Testis (tissue), 3 donors: ENCODE results near the gene RNF113A. TPM values are rescaled to one million over a fixed set of nuclear protein-coding genes. Genes with fewer than 3 reads are reported as not detected.
"Not testable (repeated sequence)": the region's sequence is repeated elsewhere in the genome, so short reads cannot be mapped to it uniquely, and the experiment has no call there.

Experiments used
- DNase-seq: peaks from one replicate; pipeline ENCODE4 v3.0.0-alpha.2; 2019
- H3K27ac ChIP-seq, 2 donors: fragments of 200-600 bp; sonication (generic); one replicate each; pipeline ENCODE4 v1.5.1; 2019
- H3K27me3 ChIP-seq: fragments of 200-600 bp; sonication (generic); one replicate; pipeline ENCODE4 v1.5.1; 2019
- H3K36me3 ChIP-seq: fragments of 200-600 bp; sonication (generic); one replicate; pipeline ENCODE4 v1.5.1; 2017; ENCODE audit warnings: low read depth; ENCODE audit errors: missing control alignments
- H3K4me1 ChIP-seq: fragments of 200-600 bp; sonication (generic); one replicate; pipeline ENCODE4 v1.5.1; 2019
- H3K4me3 ChIP-seq, 2 donors: fragments of 200-600 bp; sonication (generic); one replicate each; pipeline ENCODE4 v1.5.1; 2017 to 2019
- H3K9me3 ChIP-seq: fragments of 200-600 bp; sonication (generic); one replicate; pipeline ENCODE4 v1.5.1; 2017
- CTCF ChIP-seq, 3 experiments: fragments of 450-650 bp in 2 of 3; fragments of 200-600 bp in 1 of 3; sonication (generic) in 1 of 3; IDR thresholded peaks; one replicate each; pipeline ENCODE4 v1.5.1; 2016 to 2019; ENCODE audit warnings: antibody characterized with exemption in 3 of 3, mild to moderate bottlenecking in 2 of 3, moderate library complexity in 1 of 3
- POLR2A ChIP-seq: fragments of 450-650 bp; IDR thresholded peaks from one replicate; pipeline ENCODE4 v1.6.1; 2017; ENCODE audit warnings: antibody characterized with exemption, mild to moderate bottlenecking, moderate library complexity
- WGBS, 2 donors: methylation state at CpG; one replicate each; pipeline ENCODE4 v1.1.5; 2018; 5-methylcytosine and 5-hydroxymethylcytosine counted together
- intact Hi-C: fragments of 100-400 bp; cut with DNase I; formaldehyde crosslinking; loops from one replicate; pipeline ENCODE4 v1.15.1; 2023; ENCODE audit warnings: low total_unique reads
- polyA plus RNA-seq: library from polyadenylated mRNA; stranded (reverse); fragments of 350-450 nt; fragmentation: Illumina TruSeq; extraction: RNeasy Lipid Tissue Mini Kit (QIAGEN cat#74804); gene quantifications from one replicate; pipeline ENCODE4 v1.2.3, GENCODE V29; 2014; ENCODE audit warnings: low read depth, low replicate concordance; ENCODE audit not compliant: insufficient read depth
- total RNA-seq, 2 donors: library from RNA; depleted of rRNA; stranded (reverse); fragments of >200 nt; gene quantifications; one replicate each; pipeline ENCODE4 v1.2.3, GENCODE V29; 2016

The RNF113A gene
- total and polyA plus RNA-seq, 3 donors from 2014 or later = 7.8 to 12.7 (median 8.8) TPM

GRCh38 chrX:119900976-119901375, 29.4 kb upstream of the RNF113A start:
- H3K27me3 ChIP-seq = no peaks in the 10 kb centered on the region
- H3K4me3 ChIP-seq = no peak overlapping the region
- H3K4me1 ChIP-seq = no peaks in the 10 kb centered on the region
- no peaks in the 10 kb centered on the region for H3K9me3 ChIP-seq
- no peak overlapping the region for H3K27ac ChIP-seq
- H3K36me3 ChIP-seq = no peaks in the 10 kb centered on the region
- WGBS, 2 donors = 62 to 80% methylated on average over 1 of the region's 1 CpG
- DNase-seq = no peak
- no peak for TF ChIP-seq CTCF (IDR thresholded peaks at IDR 0.05)
- TF ChIP-seq POLR2A = no peak
- intact Hi-C loops = no loop called here

- no peaks in the 10 kb centered on the region for H3K27me3 ChIP-seq
- H3K36me3 ChIP-seq = no peaks in the 10 kb centered on the region
- WGBS, 2 donors = 43 to 45% methylated on average over 2 of the region's 2 CpGs
- H3K9me3 ChIP-seq = no peaks in the 10 kb centered on the region
- H3K4me1 ChIP-seq = no peaks in the 10 kb centered on the region
- H3K4me3 ChIP-seq = no peak overlapping the region
- no peak for DNase-seq
- TF ChIP-seq CTCF (IDR thresholded peaks at IDR 0.05) (no peak), POLR2A (no peak)
- intact Hi-C loops = no loop called here
- H3K27ac ChIP-seq = no peak overlapping the region
Measured at GRCh38 chrX:119899125-119899524, 27.6 kb upstream of the RNF113A start.

- Histone ChIP-seq H3K27me3 (no peaks in the 10 kb centered on the region), H3K4me1 (no peaks in the 10 kb centered on the region), H3K9me3 (no peaks in the 10 kb centered on the region), H3K4me3 (no peak within 1 kb of the TSS), H3K36me3 (no peaks in the 10 kb centered on the region), H3K27ac (no peak within 1 kb of the TSS)
- DNase-seq = no peak
- TF ChIP-seq POLR2A = no peak
- no peak for TF ChIP-seq CTCF (IDR thresholded peaks at IDR 0.05)
- WGBS, 2 donors = 39 to 44% methylated on average over 4 of the region's 4 CpGs
- intact Hi-C loops = no loop called here
Measured at GRCh38 chrX:119895843-119896326, 24.4 kb upstream of the RNF113A start, which contains the start of gene AKAP14. TSS of gene AKAP14 (plus strand) at chrX:119895893. CDS start at chrX:119903224, 7,331 bp downstream.

- WGBS, 2 donors = 48 to 62% methylated on average over 16 of the region's 16 CpGs
- DNase-seq, intact Hi-C loops, H3K36me3 ChIP-seq, H3K9me3 ChIP-seq, H3K4me3 ChIP-seq, H3K27me3 ChIP-seq, H3K27ac ChIP-seq, H3K4me1 ChIP-seq: not testable (repeated sequence)
Measured at GRCh38 chrX:119891961-119892692, 20.6 kb upstream of the RNF113A start.

GRCh38 chrX:119890626-119891025, 19.1 kb upstream of the RNF113A start:
- 88% methylated on average over 15 of the region's 36 CpGs; no CpG with 5 or more reads in 1 of the 2 donors for WGBS, 2 donors
- H3K27me3 ChIP-seq, H3K36me3 ChIP-seq, H3K4me1 ChIP-seq, H3K4me3 ChIP-seq, intact Hi-C loops, H3K27ac ChIP-seq, H3K9me3 ChIP-seq: not testable (repeated sequence)
- DNase-seq = peak; percentile 13
